ENCODE results near the gene KCNMB4.
"Not testable (repeated sequence)": the region's sequence is repeated elsewhere in the genome, so short reads cannot be mapped to it uniquely, and the experiment has no call there.

Gene KCNMB4

GRCh38 chr12:70379846-70380245 lies 13.8 kb downstream of the KCNMB4 start:
- DNase-seq, result no peak

GRCh38 chr12:70383484-70383883 lies 17.4 kb downstream of the KCNMB4 start:
- peak; percentile 41 for DNase-seq

DNA sequence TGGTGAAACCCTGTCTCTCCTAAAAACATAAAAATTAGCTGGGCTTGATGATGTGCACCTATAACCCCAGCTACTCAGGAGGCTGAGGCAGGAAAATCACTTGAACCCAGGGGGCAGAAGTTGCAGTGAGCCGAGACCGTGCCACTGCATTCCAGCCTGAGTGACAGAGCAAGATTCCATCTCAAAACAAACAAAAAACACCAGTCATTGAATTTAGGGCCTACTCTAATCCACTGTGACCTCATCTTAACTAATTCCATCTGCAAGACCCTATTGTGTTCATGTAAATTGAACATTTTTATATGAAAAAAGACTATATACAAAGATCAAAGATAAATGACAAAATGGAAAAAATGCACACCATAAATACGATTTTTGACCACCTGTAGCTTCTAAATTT lies 17.8 kb downstream of the KCNMB4 start:
- DNase-seq, result no peak

- DNase-seq, result no peak
Measured at GRCh38 chr12:70386771-70387170, 20.7 kb downstream of the KCNMB4 start.

DNA sequence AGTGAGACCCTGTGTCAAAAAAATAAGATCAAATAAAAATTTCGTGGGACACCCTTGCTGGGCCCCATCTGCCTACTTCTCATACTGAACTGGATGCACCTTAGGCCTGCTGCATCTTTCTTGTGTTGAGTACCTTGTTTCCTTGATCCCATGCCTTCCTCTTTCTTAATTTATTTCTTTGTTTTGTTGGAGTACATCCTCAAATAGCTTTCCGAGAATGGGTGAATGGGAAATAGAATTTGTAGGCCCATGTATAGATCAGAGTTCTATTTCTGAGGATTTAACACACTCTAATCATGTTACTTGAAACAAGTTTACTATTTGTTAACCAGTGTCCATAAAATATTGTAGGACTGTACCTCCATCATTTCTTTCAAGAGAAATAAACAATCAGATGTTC lies 23.6 kb downstream of the KCNMB4 start:
- no peak for DNase-seq

DNA sequence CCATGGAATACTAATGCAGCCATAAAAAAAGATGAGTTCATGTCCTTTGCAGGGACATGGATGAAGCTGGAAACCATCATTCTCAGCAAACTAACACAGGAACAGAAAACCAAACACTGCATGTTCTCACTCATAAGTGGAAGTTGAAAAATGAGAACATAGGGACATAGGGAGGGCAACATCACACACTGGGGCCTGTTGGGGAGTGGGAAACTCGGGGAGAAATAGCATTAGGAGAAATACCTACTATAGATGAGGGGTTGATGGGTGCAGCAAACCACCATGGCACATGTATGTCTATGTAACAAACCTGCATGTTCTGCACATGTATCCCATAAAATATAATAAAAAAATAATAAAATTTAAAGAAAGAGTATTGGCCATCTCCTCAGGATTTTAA lies 26.5 kb downstream of the KCNMB4 start:
- DNase-seq, result not testable (repeated sequence)

GRCh38 chr12:70393787-70394499 lies 27.9 kb downstream of the KCNMB4 start:
- peak; percentile 76 for DNase-seq

GRCh38 chr12:70398002-70398401 lies 31.9 kb downstream of the KCNMB4 start:
- no peak for DNase-seq

GRCh38 chr12:70398862-70399261 lies 32.8 kb downstream of the KCNMB4 start:
- DNase-seq, result no peak

DNA sequence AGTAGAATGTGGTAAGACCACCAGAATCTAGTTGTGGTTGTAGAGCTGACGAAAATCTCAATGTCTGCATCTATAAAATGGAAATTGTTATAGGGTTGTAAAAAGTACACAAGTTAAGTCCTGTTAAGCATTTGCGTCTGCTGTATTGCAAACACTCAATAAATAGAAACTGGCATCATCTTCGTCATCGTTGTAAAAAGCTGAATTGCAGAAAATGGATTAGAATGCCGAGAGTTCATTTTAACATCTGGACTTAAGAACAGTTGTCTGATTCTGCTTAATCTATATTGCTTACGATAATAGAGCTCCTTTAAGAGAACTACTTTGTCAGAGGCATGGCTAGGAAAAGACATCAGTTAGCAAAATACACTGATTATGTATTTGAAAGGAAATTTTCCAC lies 33.2 kb downstream of the KCNMB4 start:
- no peak for DNase-seq

GRCh38 chr12:70400124-70400523 lies 34.0 kb downstream of the KCNMB4 start:
- no peak for DNase-seq

DNA sequence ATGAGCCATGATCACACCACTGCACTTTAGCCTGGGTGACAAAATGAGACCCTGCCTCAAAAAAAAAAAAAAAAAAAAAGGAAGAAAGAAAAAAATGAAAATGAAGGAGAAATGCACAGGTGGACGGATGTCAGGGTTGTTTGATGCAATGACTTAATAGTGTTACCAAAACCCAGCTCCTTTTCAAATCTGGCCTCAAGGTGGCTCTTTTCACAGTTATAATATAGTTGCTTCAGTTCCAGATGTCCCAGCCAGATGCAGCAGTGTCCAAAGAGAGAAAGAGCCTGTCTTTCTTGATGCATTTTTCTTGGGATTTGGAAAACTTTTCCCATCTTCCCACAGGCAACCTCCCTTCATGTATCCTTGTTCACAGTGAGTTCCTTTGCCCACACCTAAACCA lies 36.5 kb downstream of the KCNMB4 start:
- DNase-seq, result no peak

DNA sequence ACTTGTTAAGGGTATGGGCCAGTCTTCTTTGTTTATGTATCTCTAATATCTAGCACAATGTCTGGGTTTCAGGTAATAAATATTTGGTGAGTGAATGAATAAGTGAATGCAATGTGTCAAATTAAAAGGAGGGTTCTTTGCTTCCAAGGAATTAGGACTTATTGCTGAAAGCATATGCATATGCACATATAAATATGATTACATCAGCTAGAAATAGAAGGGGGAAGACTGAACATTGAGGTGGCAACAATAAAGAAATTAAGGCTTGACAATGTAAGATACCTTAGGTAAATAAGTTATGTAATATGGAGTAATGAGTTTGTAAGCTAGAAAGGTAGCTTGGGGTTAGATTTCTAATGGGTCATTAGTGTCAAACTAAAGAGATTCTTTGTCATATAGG lies 37.7 kb downstream of the KCNMB4 start:
- DNase-seq, result no peak

- no peak for DNase-seq
Measured at GRCh38 chr12:70408004-70408790, 42.1 kb downstream of the KCNMB4 start.

GRCh38 chr12:70415987-70416386 lies 49.9 kb downstream of the KCNMB4 start:
- no peak for DNase-seq

DNA sequence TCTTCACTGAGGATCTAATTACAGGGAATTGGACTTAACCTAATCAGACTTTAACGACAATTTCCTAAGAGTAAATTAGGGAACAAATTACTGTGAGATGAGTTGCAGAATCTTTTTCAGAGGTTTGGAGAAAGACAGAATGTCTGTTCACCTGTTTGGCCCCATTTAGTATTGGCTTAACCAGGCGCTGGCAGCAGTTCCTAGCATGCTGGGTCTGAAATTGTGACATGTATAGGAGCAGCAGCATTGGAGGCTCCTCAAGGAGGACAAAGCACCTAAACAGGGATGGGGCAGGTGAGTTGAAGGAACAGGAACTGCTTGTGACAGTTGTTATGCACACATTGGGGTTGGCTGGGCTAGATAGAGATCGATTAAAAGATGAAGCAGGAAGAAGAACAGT lies 51.0 kb downstream of the KCNMB4 start:
- no peak for DNase-seq

GRCh38 chr12:70418101-70418500 lies 52.0 kb downstream of the KCNMB4 start:
- DNase-seq, result no peak

DNA sequence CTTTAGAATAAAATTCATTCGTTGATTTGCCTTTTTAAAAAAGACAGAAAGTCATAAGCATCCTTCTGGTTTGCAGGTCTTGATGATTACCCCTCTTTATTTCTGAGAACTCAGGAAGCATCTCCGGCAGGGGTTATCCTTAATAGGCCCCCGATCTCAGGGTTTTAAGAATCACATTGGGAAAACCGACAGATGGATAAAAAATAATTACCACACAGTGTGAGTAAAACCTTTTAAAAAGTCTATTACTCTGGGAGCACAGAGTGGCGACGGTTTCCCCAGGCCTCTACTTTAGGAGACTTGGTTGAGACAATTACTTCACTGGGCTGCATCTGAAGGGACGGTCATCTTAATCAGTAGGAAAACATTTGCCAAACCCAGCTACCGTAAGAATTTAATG lies 56.5 kb downstream of the KCNMB4 start:
- DNase-seq, result no peak

GRCh38 chr12:70426620-70427019 lies 60.5 kb downstream of the KCNMB4 start:
- DNase-seq, result no peak

DNA sequence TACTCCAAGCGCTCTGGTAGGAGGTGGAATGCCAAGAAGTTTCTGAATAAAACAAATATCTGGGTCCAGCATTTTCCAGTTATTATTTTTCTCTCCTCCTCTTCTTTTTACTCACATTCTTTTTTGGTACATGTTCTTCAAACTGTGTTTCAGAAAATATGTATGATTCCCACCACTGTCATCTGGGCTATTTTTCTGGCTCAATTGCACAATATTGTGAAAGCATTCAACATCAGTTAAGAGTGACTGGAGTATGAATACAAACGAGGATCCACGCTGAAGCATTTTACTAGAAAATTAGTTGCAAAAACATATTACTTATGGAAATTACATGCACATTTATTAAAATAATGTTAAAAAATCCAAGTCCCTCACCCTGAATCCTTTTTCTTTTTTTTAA lies 61.5 kb downstream of the KCNMB4 start:
- DNase-seq, result peak; percentile 28

- no peak for DNase-seq
Measured at GRCh38 chr12:70430400-70430799, 64.3 kb downstream of the KCNMB4 start.

- no peak for DNase-seq
Measured at GRCh38 chr12:70436836-70437235, 70.7 kb downstream of the KCNMB4 start.

DNA sequence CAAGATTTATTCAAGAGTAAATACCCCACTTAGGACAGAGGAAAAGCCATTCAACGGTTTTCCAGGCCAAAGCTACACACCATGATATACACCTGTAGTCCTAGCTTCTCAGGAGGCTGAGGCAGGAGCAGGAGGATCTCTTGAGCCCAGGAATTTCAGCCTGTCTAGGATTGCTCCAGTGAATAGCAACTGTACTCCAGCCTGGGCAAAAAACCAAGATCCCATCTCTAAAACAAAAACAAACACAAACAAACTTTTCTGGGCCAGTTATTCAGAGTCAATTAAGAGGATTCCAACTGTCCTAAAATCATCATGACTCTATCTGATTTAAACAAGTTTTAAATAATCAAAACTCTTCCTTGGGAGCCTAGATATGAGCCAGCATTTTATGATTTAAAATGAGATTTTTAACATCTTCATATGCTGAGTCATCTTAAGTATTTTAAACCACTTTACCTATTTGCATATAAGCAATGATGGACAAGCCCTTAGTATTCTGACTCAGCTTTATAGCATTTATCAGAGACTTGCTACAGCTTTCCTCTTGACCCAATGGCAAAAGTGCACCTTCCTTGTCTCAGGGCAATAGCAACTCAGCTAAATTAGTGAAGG lies 77.1 kb downstream of the KCNMB4 start:
- peak; percentile 17 for DNase-seq

GRCh38 chr12:70444903-70445302 lies 78.8 kb downstream of the KCNMB4 start:
- no peak for DNase-seq

All from fibroblast of skin of scalp (primary cell).